22Rv1 (cell line): Measurements from ENCODE around the gene BCAN.

ENCODE experiments used
- H3K27ac ChIP-seq: fragments of 450-650 bp; 2 replicates; pipeline ENCODE4 v1.5.1; 2017
- ZFX ChIP-seq: fragments of 450-650 bp; IDR thresholded peaks from 2 replicates; pipeline ENCODE4 v1.6.1; 2017; ENCODE audit warnings: antibody characterized with exemption, borderline replicate concordance
- TF ChIP-seq, protein P1 (sequence below): fragments of 450-650 bp; IDR thresholded peaks from 2 replicates; pipeline ENCODE4 v1.5.1; 2017; ENCODE audit warnings: mild to moderate bottlenecking

Gene BCAN

GRCh38 chr1:156640842-156641706 lies 843 bp upstream of the BCAN start:
- TF ChIP-seq, protein P1, sequence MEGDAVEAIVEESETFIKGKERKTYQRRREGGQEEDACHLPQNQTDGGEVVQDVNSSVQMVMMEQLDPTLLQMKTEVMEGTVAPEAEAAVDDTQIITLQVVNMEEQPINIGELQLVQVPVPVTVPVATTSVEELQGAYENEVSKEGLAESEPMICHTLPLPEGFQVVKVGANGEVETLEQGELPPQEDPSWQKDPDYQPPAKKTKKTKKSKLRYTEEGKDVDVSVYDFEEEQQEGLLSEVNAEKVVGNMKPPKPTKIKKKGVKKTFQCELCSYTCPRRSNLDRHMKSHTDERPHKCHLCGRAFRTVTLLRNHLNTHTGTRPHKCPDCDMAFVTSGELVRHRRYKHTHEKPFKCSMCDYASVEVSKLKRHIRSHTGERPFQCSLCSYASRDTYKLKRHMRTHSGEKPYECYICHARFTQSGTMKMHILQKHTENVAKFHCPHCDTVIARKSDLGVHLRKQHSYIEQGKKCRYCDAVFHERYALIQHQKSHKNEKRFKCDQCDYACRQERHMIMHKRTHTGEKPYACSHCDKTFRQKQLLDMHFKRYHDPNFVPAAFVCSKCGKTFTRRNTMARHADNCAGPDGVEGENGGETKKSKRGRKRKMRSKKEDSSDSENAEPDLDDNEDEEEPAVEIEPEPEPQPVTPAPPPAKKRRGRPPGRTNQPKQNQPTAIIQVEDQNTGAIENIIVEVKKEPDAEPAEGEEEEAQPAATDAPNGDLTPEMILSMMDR, result no peak
- no peak for TF ChIP-seq ZFX
- no peak overlapping the region for H3K27ac ChIP-seq

- no peak overlapping the region for H3K27ac ChIP-seq
- no peak for TF ChIP-seq ZFX
- TF ChIP-seq, protein P1, result 0 out of 2 replicates have a peak, but pooled peaks have one; percentile 1
These were observed 540 bp downstream of the BCAN start for GRCh38 chr1:156642265-156643048.

- H3K27ac ChIP-seq, result no peak overlapping the region
- TF ChIP-seq, protein P1, result no peak
- TF ChIP-seq ZFX, result no peak
These were observed 1.3 kb downstream of the BCAN start for GRCh38 chr1:156643049-156643777.

DNA sequence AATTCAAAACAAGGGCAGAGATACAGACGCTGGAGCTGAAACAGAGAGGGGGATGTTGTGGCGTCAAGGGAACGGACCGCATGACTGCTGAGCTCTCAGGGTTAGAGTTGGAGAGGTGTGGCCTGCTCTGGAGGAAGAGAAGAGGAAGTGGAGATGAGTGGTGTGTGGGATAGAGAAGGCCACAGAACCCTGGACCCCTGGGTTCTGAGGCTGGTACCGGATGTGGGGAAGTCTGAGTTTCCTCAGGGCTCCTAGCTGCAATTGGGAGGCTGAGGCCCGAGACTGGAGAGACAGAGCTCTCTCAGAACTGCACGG lies 1.8 kb downstream of the BCAN start:
- no peak for TF ChIP-seq ZFX
- TF ChIP-seq, protein P1, result no peak
- no peak overlapping the region for H3K27ac ChIP-seq

GRCh38 chr1:156644146-156644545 lies 2.2 kb downstream of the BCAN start:
- H3K27ac ChIP-seq, result no peak overlapping the region
- no peak for TF ChIP-seq ZFX
- TF ChIP-seq, protein P1, result no peak

- no peak overlapping the region for H3K27ac ChIP-seq
- TF ChIP-seq, protein P1, result no peak
- TF ChIP-seq ZFX, result no peak
These were observed 2.7 kb downstream of the BCAN start for GRCh38 chr1:156644640-156645039.
